Iris pigment epithelial cell (primary cell): ENCODE data around the gene CLASP1.
A peak's percentile ranks its signal among the peaks of the same experiment; 100 is the strongest.
"Not testable (repeated sequence)": the region's sequence is repeated elsewhere in the genome, so short reads cannot be mapped to it uniquely, and the experiment has no call there.

Source experiments
- DNase-seq: peaks from one replicate; pipeline ENCODE4 v3.0.0-alpha.2; 2011; ENCODE audit warnings: low read depth

CLASP1 gene

GRCh38 chr2:121659933-121660332 is 10.7 kb upstream of the CLASP1 start:
- DNase-seq: no peak

DNA sequence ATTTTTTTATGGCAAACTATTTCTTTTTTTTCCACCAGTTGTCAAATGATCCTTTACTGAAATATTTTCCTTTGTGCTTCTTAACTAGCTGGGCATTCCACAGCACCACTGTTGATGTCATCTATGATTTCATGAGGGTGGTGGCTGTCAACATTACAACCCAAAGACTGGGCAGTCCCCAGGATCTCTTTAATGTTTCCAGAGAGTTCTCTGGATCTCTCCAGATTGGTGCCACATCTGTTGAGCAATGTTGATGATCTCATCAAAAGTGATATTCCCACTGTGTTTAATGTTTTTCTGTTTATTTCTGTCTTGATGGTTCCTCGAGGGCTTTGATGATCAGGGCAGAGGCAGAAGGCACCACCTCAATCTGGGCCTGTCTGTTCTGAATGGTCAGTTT is 9.1 kb upstream of the CLASP1 start:
- DNase-seq: peak; percentile 31

DNA sequence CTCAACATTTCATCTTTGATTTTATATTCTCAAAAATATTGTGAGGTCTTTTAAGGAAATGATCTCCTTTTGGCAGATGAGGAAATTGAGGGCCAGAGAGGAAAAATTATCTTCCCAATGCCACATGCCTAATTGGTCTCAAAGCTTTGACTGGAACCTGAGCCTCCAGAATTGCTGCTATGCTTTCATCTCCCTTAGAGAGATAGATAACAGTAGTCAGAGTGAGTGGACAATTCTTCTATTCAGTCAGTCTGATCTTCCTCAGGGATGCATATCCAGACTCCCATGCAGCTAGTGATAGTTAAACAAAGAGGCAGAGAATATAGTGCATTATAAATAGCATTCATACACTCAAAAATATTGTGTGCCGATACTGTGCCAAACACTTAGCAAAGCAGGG is 3.8 kb upstream of the CLASP1 start:
- no peak for DNase-seq

- peak; percentile 39 for DNase-seq
Measured at GRCh38 chr2:121650315-121650930, 1.2 kb upstream of the CLASP1 start.

DNA sequence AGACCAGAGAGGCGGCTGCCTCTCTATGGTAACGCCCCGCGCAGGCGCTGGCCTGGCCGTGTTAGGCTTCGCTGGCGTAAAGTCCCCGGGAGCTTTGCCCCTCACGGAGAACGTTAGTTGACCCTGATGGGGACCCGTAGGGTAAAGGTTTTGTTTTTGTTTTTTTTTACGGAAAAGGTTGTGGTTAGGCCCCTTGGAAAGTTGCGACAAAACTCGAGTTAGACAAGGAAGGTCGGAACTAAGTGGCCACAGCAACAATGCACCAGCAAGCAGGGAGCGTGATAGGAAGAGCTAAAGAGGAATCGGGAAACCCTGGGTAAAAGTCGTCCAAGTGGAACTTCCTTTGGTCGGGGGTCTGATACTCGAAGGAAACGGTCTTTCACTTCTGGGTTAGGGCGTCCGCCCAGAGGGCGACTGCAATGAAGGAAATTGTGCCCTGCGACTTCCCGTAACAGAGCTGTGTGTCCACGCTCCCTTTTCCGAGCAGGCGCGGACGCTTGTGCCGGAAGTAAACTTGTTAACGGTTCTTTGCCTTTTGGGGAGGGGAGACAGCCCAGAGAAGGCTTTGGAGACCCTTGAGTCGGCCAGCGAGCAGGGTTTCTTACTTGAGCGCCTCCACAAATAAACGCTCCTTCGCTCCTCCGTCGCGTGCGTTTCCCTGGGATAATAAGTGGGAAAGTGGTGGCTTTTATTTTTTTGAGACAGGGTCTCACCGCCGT is 493 bp upstream of the CLASP1 start:
- peak; percentile 98 for DNase-seq

DNA sequence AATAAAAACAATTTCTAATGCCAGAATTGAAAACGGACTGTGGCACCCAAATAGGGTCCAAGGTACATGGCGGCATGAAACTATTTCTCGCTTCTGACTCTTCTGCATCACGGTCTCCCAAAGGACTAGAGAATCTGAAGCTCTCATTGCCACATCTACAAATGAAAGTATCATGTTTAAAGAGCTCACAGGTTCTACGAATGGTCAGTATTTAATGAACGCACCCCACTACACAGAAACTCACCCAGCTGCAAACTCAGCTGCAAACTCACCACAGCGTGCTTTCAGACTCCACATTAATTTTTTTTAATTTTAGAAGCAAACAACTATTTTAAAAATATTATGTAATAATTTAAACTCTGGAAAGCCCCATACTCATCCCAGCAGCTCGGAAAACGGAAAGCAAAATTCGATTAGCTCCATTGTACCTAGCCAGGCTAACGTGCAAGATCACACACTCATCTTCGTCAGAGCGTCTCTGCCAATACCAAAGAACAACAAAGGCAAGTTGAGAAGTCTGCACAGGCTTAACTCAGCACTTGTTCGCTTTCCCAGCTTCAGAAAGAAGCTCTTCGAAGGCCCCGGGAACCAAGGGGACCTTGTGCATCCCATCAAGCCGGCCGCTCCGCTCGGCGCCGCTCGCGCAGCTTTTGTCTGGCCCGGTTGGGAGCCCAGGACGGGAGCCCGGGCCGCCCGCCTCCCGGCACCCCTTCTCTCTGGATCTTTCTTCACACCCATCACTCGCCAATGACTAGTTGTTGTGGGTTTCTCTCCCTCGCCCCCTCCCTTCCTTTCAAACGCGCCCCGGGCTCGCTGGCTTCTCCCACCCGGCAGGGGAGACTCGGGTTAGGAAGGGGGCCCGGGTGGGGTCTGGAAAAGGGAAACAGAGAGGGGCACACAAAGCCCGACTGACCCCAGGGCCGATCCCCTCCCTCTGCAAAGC is 785 bp downstream of the CLASP1 start:
- peak; percentile 78 for DNase-seq

GRCh38 chr2:121647396-121647795 is 1.9 kb downstream of the CLASP1 start:
- DNase-seq: no peak

DNA sequence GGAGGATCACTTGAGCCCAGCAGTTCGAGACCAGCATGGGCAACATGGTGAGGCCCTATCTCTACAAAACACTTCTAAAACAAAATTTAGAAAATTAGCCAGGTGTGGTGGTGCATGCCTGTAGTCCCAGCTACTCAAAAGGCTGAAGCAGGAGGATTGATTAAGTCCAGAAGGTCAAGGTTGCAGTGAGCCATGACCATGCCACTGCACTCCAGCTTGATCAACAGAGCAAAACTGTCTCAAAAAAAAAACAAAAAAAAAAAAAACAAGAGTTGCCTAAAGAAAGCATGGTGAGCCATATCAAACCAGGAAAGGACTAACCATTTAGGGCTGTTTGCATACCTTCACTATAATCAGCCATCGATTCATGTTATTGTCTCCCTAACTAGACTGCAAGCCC is 4.5 kb downstream of the CLASP1 start:
- no peak for DNase-seq

DNA sequence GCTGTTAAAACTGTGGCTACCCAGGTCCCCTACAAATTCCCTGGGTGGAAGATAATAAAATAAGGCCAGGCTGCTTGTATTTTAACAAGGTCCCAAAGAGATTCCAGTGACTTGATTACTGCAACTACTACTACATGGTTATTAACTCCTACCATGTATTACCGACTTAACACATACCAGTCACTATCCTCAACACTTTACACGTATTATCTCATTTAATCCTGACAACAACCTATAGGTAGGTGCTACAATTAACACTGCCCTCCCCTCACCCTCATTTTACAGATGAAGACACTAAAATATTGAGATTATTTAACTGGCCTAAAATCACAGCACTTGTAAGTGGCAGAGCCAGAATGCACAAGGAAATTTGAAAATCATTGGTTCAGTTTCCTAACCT is 5.4 kb downstream of the CLASP1 start:
- no peak for DNase-seq

DNA sequence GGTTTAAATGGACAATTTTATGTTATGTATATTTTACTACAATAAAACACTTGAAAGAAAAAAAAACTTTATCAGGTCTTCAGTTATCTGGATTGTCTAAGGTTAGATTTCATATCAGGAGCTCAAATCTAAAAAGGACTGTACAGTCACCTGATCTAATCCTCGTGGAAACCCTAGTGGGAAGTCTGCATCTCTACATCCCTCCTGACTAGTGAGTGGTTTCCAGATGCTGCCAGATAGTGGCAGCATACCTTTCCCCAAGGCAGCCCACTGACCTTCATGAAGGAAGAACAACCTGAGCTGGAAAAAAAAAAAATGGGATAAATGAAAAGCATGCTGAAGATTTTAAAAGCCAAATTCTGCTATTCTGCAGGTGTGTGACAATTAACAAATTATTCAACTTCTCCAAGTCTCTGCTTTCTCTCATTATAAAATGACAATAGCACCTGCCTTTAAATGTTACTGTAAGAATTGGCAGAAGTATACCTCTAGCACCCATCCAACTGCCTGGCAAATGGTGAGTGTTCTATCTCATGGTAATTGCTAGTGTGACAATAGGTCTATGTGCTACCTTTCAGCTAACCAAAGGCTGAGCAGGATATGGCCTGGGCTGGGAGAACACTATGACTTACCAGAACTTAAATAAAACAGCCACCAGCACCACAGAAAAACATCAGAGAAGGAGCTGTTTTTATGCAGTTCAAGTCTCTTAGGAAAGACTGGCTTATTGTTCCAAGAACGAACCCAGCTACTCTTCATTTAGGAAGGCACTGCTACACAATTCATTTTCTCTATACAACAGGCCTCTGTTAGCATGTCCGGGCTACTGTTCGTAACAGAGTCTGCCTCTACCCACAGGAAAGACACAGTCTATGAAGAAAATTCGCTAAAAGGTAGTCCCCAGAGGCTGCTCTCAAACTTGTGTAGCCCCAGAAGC is 8.6 kb downstream of the CLASP1 start:
- no peak for DNase-seq

DNA sequence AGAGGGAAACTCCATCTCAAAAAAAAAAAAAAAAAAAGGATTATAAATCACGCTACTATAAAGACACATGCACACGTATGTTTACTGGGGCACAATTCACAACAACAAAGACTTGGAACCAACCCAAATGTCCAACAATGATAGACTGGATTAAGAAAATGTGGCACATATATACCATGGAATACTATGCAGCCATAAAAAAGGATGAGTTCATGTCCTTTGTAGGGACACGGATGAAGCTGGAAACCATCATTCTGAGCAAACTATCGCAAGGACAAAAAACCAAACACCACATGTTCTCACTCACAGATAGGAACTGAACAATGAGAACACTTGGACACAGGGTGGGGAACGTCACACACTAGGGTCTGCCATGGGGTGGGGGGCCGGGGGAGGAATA is 9.4 kb downstream of the CLASP1 start:
- not testable (repeated sequence) for DNase-seq

DNA sequence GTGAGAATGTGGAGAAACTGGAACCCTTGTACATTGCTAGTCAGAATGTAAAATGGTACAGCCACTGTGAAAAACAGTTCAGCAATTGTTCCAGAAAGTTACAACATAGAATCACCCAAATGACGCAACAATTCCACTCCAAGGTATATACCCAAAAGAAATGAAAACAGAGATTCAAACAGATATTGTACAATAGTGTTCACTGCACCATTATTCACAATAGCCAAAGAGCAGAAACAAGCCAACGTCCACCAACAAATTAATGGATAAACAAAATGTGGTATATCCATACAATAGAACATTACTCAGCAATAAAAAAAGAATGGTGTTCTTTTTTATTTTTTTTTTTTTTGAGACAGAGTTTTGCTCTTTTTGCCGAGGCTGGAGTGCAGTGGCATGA is 10.9 kb downstream of the CLASP1 start:
- peak; percentile 61 for DNase-seq

DNA sequence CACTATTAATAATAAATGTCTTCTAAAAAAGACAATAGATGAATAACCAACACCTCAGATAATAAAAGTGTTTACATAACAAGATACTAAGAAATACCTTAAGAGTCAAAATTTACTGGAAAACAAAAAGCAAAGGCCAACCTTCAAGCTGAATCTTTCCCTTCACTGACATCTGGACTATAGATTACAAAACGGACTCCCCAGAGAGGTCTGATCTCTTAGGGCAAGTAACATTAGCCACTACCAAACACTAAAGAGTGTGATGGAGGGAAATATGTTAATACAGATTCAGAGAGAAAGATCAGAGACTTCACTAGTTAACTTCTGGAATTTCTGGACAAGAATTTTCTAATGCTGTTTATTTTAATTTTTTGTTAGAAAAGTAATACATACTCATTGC is 13.9 kb downstream of the CLASP1 start:
- no peak for DNase-seq

- peak; percentile 23 for DNase-seq
Measured at GRCh38 chr2:121634354-121635307, 14.6 kb downstream of the CLASP1 start.

DNA sequence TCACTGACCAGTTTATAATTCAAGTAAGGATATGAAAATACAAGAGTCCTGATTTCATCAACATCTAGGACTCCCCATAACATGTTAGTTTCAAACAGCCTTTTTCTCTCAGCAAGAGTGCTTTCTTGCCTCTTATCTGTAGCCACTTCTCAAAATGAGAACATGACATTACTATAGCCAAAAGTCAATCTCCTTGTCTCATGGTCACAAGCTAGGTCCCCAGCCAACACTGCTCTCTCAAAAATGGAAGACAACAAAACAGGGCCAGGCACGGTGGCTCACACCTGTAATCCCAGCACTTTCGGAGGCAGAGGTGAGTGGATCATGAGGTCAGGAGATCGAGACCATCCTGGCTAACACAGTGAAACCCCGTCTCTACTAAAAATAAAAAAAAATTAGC is 15.8 kb downstream of the CLASP1 start:
- no peak for DNase-seq

GRCh38 chr2:121627525-121628050 is 21.7 kb downstream of the CLASP1 start:
- DNase-seq: peak; percentile 76

DNA sequence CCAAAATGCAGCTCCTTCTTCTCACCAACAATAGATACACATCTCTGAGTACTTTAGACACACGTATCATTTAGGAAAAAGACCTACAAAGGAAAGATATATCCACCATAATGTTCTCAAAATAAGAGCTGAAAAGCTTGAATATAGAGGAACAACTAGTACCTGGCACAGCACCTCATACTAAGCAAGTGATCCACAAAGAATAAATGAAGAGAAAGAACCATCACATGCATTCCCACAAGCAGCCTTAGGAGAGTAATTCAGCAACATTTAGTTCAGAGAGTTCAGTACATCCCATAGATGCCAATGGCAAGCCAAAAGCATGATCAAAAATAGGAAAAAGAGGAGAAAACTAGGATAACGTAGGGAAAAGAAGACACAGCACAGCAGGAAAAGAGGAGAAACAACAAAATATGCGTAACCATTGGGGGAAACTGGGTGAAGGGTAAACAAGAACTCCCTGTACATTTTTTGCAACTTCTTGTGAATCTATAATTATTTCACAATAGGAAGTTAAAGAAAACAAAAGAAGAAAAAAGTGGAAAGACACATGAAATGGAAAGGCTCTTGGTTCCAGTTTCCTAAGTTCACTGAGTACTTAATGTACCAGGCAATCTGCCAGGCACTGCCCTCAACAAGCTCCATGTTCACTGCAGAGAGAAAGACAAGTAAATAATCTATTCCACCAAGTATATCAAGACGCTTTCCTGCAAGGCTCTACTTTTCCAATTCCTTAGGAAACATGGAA is 22.3 kb downstream of the CLASP1 start:
- peak; percentile 95 for DNase-seq

GRCh38 chr2:121625953-121626352 is 23.3 kb downstream of the CLASP1 start:
- no peak for DNase-seq

GRCh38 chr2:121617042-121617599 is 32.1 kb downstream of the CLASP1 start:
- DNase-seq: no peak
